Measurements from ENCODE around the gene GAN. TPM values are rescaled to one million over a fixed set of nuclear protein-coding genes. Genes with fewer than 3 reads are reported as not detected.

The GAN gene
- total and polyA plus RNA-seq, 2 donors (not counting 1 experiment from before 2014, with no cell fraction given) = 0.79 to 6.9 TPM

DNA sequence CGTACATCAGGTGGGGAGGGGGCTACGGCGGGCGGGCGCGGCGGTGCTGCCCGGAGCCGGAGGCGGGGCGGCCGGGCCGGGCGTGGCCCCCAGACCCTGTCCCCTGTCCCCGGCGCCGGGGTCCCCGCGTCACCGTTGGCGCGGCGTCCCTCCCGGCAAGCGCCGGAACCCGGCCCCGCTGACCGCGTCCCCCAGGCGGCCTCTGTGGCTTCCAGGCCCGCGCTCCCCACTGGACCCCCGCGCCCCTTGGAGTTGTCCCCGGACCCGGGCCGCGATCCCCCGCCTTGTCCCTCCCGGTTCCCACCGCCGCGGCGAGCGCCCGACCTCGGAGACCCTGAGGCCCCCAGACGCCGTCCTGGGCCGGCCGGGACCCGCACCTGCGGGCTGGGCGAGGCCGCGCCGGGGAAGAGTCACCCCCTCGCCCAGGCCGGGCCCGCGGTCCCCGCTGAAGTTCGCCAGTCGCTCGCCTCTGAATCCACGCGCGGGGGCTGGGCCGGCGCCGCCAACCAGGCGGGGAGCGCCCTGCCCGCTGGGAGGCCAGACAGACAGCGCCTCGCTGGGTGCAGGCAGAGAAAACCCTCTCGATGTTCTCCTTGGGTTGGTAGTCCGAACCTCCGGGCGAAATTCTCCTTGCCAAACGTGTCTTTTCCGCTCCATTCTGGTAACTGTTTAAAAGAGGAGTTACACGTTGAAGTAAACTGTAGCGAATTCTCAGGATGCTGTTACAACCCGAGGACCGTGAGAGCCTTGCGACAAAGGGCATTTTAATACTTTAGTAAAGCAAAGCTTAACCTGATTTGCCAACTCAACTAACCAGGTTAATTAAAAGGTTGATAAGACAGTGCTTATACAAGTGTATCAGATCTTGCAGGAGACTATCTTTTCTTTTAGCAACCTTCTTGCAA lies 761 bp downstream of the GAN start:
- Histone ChIP-seq H3K27me3 (replicated peaks in 1 of 4; ENCODE audit: control extremely low read depth in 1 of 4, control insufficient read depth in 3 of 4, insufficient read depth in 4 of 4, low read length in 3 of 4) (no peaks in the 10 kb centered on the region), H3K9ac (ENCODE audit: low read length) (peak overlapping the region; percentile 90), H3K36me3 (replicated peaks in 1 of 2; ENCODE audit: control extremely low read depth in 1 of 2, control insufficient read depth in 1 of 2, extremely low read depth in 1 of 2, insufficient read depth in 2 of 2, low read length in 1 of 2) (no peaks in the 10 kb centered on the region), H3K4me1 (ENCODE audit: control insufficient read depth in 2 of 2, insufficient read depth in 2 of 2, low read length in 2 of 2) (peaks cover 16 to 18% of the 10 kb centered on the region in 2 donors), H3K9me3 (ENCODE audit: control extremely low read depth in 1 of 3, control insufficient read depth in 2 of 3, insufficient read depth in 1 of 3, low read length in 2 of 3) (no peaks in the 10 kb centered on the region), H4K20me1 (ENCODE audit: control insufficient read depth, insufficient read depth, low read length, poor library complexity, severe bottlenecking) (peaks cover 12% of the 10 kb centered on the region), H3K4me3 (ENCODE audit: control extremely low read depth in 1 of 5, extremely low read depth in 1 of 5, insufficient read depth in 1 of 5, low read depth in 2 of 5, low read length in 4 of 5) (peak overlapping the region; percentile 53 to 94 (median 79)), H2AFZ (ENCODE audit: insufficient read depth, low read depth, low read length, poor library complexity, severe bottlenecking) (peak overlapping the region; percentile 94), H3K4me2 (replicated peaks; ENCODE audit: low read depth, low read length, poor library complexity, severe bottlenecking) (peak overlapping the region; percentile 87), H3K79me2 (ENCODE audit: control insufficient read depth, insufficient read depth, low read length) (peaks cover 68% of the 10 kb centered on the region), H3K27ac (ENCODE audit: low read length in 2 of 2) (peak overlapping the region in 1 of 2 donors; percentile 76)
- Mint-ChIP-seq H3K9me3 (ENCODE audit: insufficient read depth) (no peaks in the 10 kb centered on the region), H3K4me3 (peak overlapping the region; percentile 95), H3K27ac (peak overlapping the region; percentile 76), H3K4me1 (peaks cover 32% of the 10 kb centered on the region), H3K27me3 (no peaks in the 10 kb centered on the region)
- TF ChIP-seq EZH2 (IDR thresholded peaks at IDR 0.05; ENCODE audit: borderline replicate concordance, insufficient read depth, low read depth, low read length, poor library complexity, severe bottlenecking) = no peak
- TF ChIP-seq, protein P1, sequence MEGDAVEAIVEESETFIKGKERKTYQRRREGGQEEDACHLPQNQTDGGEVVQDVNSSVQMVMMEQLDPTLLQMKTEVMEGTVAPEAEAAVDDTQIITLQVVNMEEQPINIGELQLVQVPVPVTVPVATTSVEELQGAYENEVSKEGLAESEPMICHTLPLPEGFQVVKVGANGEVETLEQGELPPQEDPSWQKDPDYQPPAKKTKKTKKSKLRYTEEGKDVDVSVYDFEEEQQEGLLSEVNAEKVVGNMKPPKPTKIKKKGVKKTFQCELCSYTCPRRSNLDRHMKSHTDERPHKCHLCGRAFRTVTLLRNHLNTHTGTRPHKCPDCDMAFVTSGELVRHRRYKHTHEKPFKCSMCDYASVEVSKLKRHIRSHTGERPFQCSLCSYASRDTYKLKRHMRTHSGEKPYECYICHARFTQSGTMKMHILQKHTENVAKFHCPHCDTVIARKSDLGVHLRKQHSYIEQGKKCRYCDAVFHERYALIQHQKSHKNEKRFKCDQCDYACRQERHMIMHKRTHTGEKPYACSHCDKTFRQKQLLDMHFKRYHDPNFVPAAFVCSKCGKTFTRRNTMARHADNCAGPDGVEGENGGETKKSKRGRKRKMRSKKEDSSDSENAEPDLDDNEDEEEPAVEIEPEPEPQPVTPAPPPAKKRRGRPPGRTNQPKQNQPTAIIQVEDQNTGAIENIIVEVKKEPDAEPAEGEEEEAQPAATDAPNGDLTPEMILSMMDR (IDR thresholded peaks at IDR 0.05) = no peak
- intact Hi-C loops (cut with micrococcal nuclease) = loop anchor here (10.0 kb wide), 2 partner anchors 189 to 281 kb away; partner anchors contain the start of gene ATMIN
- ChIA-PET POLR2A (interaction anchor here (1.0 kb wide), 1 partner anchor 239 kb away, joined by 5 read pairs; the partner anchor contains the start of gene C16orf46), CTCF (interaction anchor here (0.8 to 1.4 kb wide), 2 partner anchors 35 to 110 kb away, joined by 3 read pairs; no protein-coding TSS in a partner anchor)
- under 1% methylated on average over 85 of the region's 88 CpGs for WGBS (ENCODE audit: insufficient coverage)
- DNase-seq (peak; percentile 60), ATAC-seq (ENCODE audit: low read depth) (peak; percentile 13)

DNA sequence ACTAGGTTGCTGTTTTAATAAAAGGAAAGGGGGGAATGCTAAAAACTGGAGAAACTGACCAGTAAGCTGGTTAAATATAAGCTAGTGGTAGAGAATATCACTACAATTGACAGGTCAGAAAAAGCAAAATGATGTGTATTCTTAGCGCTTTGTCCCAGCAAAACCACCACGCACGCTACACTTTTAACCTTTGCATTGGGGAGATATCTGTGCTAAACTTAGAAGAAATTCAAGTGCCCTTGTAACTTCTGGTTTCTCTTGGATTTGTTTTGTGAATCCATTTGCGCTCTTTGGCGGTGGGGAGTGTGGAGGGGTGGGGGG lies 1.4 kb downstream of the GAN start:
- intact Hi-C loops (cut with micrococcal nuclease) = loop anchor here (10.0 kb wide), 2 partner anchors 189 to 281 kb away; partner anchors contain the start of gene ATMIN
- no peak for TF ChIP-seq EZH2 (IDR thresholded peaks at IDR 0.05; ENCODE audit: borderline replicate concordance, insufficient read depth, low read depth, low read length, poor library complexity, severe bottlenecking)
- TF ChIP-seq, protein P1 (IDR thresholded peaks at IDR 0.05) = no peak
- WGBS (ENCODE audit: insufficient coverage) = 90% methylated on average over 2 of the region's 5 CpGs
- POLR2A ChIA-PET = no interaction called here
- ATAC-seq (ENCODE audit: low read depth) = no peak
- no peaks in the 10 kb centered on the region for H3K36me3 ChIP-seq (replicated peaks in 1 of 2; ENCODE audit: control extremely low read depth in 1 of 2, control insufficient read depth in 1 of 2, extremely low read depth in 1 of 2, insufficient read depth in 2 of 2, low read length in 1 of 2)
- no peak overlapping the region for H3K27ac ChIP-seq (ENCODE audit: low read length in 2 of 2)
- H3K4me1 Mint-ChIP-seq = peaks cover 32% of the 10 kb centered on the region
- DNase-seq = no peak
- H3K79me2 ChIP-seq (ENCODE audit: control insufficient read depth, insufficient read depth, low read length) = peaks cover 74% of the 10 kb centered on the region
- H3K9ac ChIP-seq (ENCODE audit: low read length) = peak overlapping the region; percentile 90
- H3K4me3 ChIP-seq (ENCODE audit: control extremely low read depth in 1 of 5, extremely low read depth in 1 of 5, insufficient read depth in 1 of 5, low read depth in 2 of 5, low read length in 4 of 5) = peak overlapping the region in 3 of 5 experiments; percentile 66 to 94 (median 92)
- H3K27ac Mint-ChIP-seq = peak overlapping the region; percentile 76
- CTCF ChIA-PET = no interaction called here
- H3K4me1 ChIP-seq (ENCODE audit: control insufficient read depth in 2 of 2, insufficient read depth in 2 of 2, low read length in 2 of 2) = peaks cover 16 to 18% of the 10 kb centered on the region in 2 donors
- H3K4me2 ChIP-seq (replicated peaks; ENCODE audit: low read depth, low read length, poor library complexity, severe bottlenecking) = peak overlapping the region; percentile 87
- H3K4me3 Mint-ChIP-seq = peak overlapping the region; percentile 87
- no peaks in the 10 kb centered on the region for H3K27me3 ChIP-seq (replicated peaks in 1 of 4; ENCODE audit: control extremely low read depth in 1 of 4, control insufficient read depth in 3 of 4, insufficient read depth in 4 of 4, low read length in 3 of 4)
- H3K9me3 Mint-ChIP-seq (ENCODE audit: insufficient read depth) = no peaks in the 10 kb centered on the region
- H2AFZ ChIP-seq (ENCODE audit: insufficient read depth, low read depth, low read length, poor library complexity, severe bottlenecking) = peak overlapping the region; percentile 94
- H3K27me3 Mint-ChIP-seq = no peaks in the 10 kb centered on the region
- no peaks in the 10 kb centered on the region for H3K9me3 ChIP-seq (ENCODE audit: control extremely low read depth in 1 of 3, control insufficient read depth in 2 of 3, insufficient read depth in 1 of 3, low read length in 2 of 3)
- H4K20me1 ChIP-seq (ENCODE audit: control insufficient read depth, insufficient read depth, low read length, poor library complexity, severe bottlenecking) = peaks cover 6% of the 10 kb centered on the region
